AG10803 (cell line): ENCODE data around the gene PARP1.

Experiments
- DNase-seq: peaks from one replicate; pipeline ENCODE4 v3.0.0; 2010; ENCODE audit warnings: low read depth
- H3K4me3 ChIP-seq: 2 replicates; pipeline ENCODE4 v1.5.1; 2011; ENCODE audit warnings: mild to moderate bottlenecking, low read length, control low read depth
- CTCF ChIP-seq: conservative IDR thresholded peaks from 2 replicates; pipeline ENCODE4 v1.5.1; 2011; ENCODE audit warnings: mild to moderate bottlenecking, low read length, control low read depth, inconsistent platforms

The PARP1 gene

DNA sequence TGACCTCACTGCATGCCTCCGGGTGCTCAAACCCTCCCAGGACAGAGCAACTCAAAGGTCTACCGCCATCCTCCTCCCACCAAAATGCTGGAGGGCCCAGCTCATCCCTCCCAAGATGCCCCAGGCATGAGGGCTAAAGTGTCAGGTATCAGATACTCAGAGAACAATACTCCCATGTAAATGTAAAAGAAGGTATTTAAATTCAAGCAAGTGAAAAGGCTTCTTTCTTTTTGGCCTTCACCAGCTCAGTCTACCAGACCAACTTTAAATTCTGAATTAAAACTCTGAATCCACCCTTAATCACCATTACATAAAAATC, 3.0 kb downstream of the PARP1 start:
- H3K4me3 ChIP-seq = no peak overlapping the region
- no peak for TF ChIP-seq CTCF
- DNase-seq = no peak

- peak; percentile 77 for DNase-seq
- TF ChIP-seq CTCF = no peak
- no peak overlapping the region for H3K4me3 ChIP-seq
These were observed 3.6 kb downstream of the PARP1 start for GRCh38 chr1:226404063-226404903.

DNA sequence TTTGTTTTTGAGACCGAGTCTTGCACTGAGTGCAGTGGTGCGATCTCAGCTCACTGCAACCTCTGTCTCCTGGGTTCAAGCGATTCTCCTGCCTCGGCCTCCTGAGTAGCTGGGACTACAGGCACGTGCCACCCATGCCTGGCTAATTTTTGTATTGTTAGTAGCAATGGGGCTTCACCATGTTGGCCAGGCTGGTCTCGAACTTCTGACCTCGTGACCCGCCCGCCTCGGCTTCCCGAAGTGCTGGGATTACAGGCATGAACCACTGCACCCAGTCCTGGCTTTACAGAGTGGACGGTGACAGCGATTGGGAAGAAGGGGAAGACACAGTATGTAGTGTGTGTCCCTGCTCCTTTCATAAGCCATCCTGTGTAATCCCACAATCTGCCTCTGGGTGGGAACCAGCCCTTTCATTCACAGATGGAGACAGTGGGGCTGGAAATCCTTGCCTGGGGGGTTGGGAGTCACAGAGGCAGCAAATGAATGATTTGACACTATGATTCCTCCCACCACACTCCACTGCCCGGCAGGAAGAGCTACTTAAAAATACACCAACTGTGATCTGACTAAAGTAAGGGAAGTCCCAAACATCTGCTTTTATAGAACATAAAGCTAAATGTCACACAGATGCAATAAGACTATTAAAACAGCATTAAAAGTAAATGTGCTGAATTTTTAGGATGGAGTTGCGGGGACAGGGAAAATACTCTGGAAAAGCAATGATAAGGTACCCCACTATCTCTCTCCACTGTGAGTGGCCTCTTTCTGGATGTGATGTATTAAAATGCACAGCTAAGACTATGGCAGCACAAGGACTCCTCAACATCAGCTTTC, 4.5 kb downstream of the PARP1 start:
- no peak overlapping the region for H3K4me3 ChIP-seq

GRCh38 chr1:226402739-226403165, 5.1 kb downstream of the PARP1 start:
- no peak for DNase-seq
- no peak for TF ChIP-seq CTCF
- H3K4me3 ChIP-seq = no peak overlapping the region

More for the DNA sequence above, 4.5 kb downstream of the PARP1 start:
- DNase-seq = peak; percentile 15
- TF ChIP-seq CTCF = peak; percentile 52

- no peak overlapping the region for H3K4me3 ChIP-seq
- no peak for DNase-seq
- no peak for TF ChIP-seq CTCF
These were observed 6.3 kb downstream of the PARP1 start for GRCh38 chr1:226401355-226402303.

- no peak for TF ChIP-seq CTCF
- H3K4me3 ChIP-seq = no peak overlapping the region
- no peak for DNase-seq
These were observed 7.2 kb downstream of the PARP1 start for GRCh38 chr1:226400519-226401354.
